NCI-H1092 (cell line): Measurements from ENCODE around the gene KRT24.

ENCODE experiments used
- DNase-seq: peaks from one replicate; lab custom pipeline; 2025; lab: John Stamatoyannopoulos, UW

Gene KRT24

GRCh38 chr17:40694584-40694983 lies 9.0 kb downstream of the KRT24 start:
- no peak for DNase-seq

- no peak for DNase-seq
Observed at GRCh38 chr17:40687106-40687505, 16.4 kb downstream of the KRT24 start.

GRCh38 chr17:40686192-40686591 lies 17.4 kb downstream of the KRT24 start:
- no peak for DNase-seq

- no peak for DNase-seq
Observed at GRCh38 chr17:40680998-40681397, 22.6 kb downstream of the KRT24 start.

- DNase-seq, result no peak
Observed at GRCh38 chr17:40679523-40679907, 24.0 kb downstream of the KRT24 start.

GRCh38 chr17:40678902-40679522 lies 24.5 kb downstream of the KRT24 start:
- no peak for DNase-seq

- DNase-seq, result no peak
Observed at GRCh38 chr17:40675905-40676304, 27.6 kb downstream of the KRT24 start.

- no peak for DNase-seq
Observed at GRCh38 chr17:40672654-40673053, 30.9 kb downstream of the KRT24 start.

- no peak for DNase-seq
Observed at GRCh38 chr17:40671282-40671681, 32.3 kb downstream of the KRT24 start.

- no peak for DNase-seq
Observed at GRCh38 chr17:40666331-40666730, 37.2 kb downstream of the KRT24 start.

- DNase-seq, result no peak
Observed at GRCh38 chr17:40664582-40665333, 38.8 kb downstream of the KRT24 start, which contains the start of gene KRT222. KRT222 (minus strand) TSS chr17:40665177; CDS start chr17:40665099, 78 bp downstream.

GRCh38 chr17:40663252-40663651 lies 40.3 kb downstream of the KRT24 start:
- DNase-seq, result no peak

GRCh38 chr17:40659911-40660310 lies 43.6 kb downstream of the KRT24 start:
- no peak for DNase-seq

GRCh38 chr17:40658396-40658795 lies 45.2 kb downstream of the KRT24 start:
- DNase-seq, result no peak

GRCh38 chr17:40651939-40652338 lies 51.6 kb downstream of the KRT24 start:
- no peak for DNase-seq

- DNase-seq, result no peak
Observed at GRCh38 chr17:40648384-40648968, 55.1 kb downstream of the KRT24 start.
